ENCODE data around the gene GPR148.

DNA sequence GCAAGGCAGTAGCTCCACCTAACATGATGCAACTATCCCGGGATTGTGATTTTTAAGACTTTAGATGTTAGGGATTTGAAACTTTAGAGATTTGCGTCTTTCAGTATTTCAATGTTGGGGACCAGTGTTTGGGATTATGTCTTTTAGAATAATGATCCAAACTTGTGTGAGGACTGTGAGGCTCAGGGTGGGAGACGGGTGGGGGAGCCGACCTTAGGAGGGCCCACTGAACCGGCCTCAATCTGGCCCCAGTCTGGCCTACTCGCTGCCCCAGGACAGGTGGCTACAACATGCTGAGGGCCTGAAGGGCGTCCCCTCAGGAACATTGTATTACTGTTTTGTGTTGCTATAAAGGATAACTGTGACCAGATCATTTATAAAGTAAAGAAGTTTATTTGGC, 37.2 kb downstream of the GPR148 start:
- no peak for TF ChIP-seq EZH2phosphoT487 (IDR thresholded peaks at IDR 0.05; ENCODE audit: borderline replicate concordance, low read depth, low read length)
- TF ChIP-seq, protein P1, sequence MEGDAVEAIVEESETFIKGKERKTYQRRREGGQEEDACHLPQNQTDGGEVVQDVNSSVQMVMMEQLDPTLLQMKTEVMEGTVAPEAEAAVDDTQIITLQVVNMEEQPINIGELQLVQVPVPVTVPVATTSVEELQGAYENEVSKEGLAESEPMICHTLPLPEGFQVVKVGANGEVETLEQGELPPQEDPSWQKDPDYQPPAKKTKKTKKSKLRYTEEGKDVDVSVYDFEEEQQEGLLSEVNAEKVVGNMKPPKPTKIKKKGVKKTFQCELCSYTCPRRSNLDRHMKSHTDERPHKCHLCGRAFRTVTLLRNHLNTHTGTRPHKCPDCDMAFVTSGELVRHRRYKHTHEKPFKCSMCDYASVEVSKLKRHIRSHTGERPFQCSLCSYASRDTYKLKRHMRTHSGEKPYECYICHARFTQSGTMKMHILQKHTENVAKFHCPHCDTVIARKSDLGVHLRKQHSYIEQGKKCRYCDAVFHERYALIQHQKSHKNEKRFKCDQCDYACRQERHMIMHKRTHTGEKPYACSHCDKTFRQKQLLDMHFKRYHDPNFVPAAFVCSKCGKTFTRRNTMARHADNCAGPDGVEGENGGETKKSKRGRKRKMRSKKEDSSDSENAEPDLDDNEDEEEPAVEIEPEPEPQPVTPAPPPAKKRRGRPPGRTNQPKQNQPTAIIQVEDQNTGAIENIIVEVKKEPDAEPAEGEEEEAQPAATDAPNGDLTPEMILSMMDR (conservative IDR thresholded peaks at IDR 0.05; ENCODE audit: low read length), result no peak

All from OCI-LY7 (cell line).